ENCODE data around the gene KSR1.

GRCh38 chr17:27502526-27503324, 46.5 kb downstream of the KSR1 start:
- TF ChIP-seq ZNF217 (IDR thresholded peaks at IDR 0.05) (no peak), NFIC (IDR thresholded peaks at IDR 0.05; ENCODE audit: low read depth, low read length) (no peak), ESRRA (IDR thresholded peaks at IDR 0.05; ENCODE audit: low read length) (no peak), IKZF1 (conservative IDR thresholded peaks at IDR 0.05) (no peak), POLR2AphosphoS5 (IDR thresholded peaks at IDR 0.05; ENCODE audit: low read length) (no peak), RELA (IDR thresholded peaks at IDR 0.05; ENCODE audit: borderline replicate concordance, partially characterized antibody) (no peak), EZH2 (IDR thresholded peaks at IDR 0.05; ENCODE audit: borderline replicate concordance, control insufficient read depth, low read depth, low read length) (no peak), FOXK2 (IDR thresholded peaks at IDR 0.05) (no peak), BCLAF1 (IDR thresholded peaks at IDR 0.05) (no peak), YY1 (IDR thresholded peaks at IDR 0.05; ENCODE audit: low read depth, low read length) (no peak), ZNF384 (IDR thresholded peaks at IDR 0.05; ENCODE audit: borderline replicate concordance, low read depth, low read length) (no peak), SRF (IDR thresholded peaks at IDR 0.05; ENCODE audit: low read depth in 2 of 2, low read length in 2 of 2) (no peak)
- TF ChIP-seq, protein P1, sequence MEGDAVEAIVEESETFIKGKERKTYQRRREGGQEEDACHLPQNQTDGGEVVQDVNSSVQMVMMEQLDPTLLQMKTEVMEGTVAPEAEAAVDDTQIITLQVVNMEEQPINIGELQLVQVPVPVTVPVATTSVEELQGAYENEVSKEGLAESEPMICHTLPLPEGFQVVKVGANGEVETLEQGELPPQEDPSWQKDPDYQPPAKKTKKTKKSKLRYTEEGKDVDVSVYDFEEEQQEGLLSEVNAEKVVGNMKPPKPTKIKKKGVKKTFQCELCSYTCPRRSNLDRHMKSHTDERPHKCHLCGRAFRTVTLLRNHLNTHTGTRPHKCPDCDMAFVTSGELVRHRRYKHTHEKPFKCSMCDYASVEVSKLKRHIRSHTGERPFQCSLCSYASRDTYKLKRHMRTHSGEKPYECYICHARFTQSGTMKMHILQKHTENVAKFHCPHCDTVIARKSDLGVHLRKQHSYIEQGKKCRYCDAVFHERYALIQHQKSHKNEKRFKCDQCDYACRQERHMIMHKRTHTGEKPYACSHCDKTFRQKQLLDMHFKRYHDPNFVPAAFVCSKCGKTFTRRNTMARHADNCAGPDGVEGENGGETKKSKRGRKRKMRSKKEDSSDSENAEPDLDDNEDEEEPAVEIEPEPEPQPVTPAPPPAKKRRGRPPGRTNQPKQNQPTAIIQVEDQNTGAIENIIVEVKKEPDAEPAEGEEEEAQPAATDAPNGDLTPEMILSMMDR (IDR thresholded peaks at IDR 0.05 in 2 of 3, conservative IDR thresholded peaks at IDR 0.05 in 1 of 3; ENCODE audit: control insufficient read depth in 2 of 3, extremely low read depth in 1 of 3, insufficient read depth in 1 of 3, low read depth in 3 of 3, low read length in 3 of 3) = no peak
- TF ChIP-seq, protein P2, sequence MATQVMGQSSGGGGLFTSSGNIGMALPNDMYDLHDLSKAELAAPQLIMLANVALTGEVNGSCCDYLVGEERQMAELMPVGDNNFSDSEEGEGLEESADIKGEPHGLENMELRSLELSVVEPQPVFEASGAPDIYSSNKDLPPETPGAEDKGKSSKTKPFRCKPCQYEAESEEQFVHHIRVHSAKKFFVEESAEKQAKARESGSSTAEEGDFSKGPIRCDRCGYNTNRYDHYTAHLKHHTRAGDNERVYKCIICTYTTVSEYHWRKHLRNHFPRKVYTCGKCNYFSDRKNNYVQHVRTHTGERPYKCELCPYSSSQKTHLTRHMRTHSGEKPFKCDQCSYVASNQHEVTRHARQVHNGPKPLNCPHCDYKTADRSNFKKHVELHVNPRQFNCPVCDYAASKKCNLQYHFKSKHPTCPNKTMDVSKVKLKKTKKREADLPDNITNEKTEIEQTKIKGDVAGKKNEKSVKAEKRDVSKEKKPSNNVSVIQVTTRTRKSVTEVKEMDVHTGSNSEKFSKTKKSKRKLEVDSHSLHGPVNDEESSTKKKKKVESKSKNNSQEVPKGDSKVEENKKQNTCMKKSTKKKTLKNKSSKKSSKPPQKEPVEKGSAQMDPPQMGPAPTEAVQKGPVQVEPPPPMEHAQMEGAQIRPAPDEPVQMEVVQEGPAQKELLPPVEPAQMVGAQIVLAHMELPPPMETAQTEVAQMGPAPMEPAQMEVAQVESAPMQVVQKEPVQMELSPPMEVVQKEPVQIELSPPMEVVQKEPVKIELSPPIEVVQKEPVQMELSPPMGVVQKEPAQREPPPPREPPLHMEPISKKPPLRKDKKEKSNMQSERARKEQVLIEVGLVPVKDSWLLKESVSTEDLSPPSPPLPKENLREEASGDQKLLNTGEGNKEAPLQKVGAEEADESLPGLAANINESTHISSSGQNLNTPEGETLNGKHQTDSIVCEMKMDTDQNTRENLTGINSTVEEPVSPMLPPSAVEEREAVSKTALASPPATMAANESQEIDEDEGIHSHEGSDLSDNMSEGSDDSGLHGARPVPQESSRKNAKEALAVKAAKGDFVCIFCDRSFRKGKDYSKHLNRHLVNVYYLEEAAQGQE (IDR thresholded peaks at IDR 0.05; ENCODE audit: low read depth, low read length) = no peak

Data from GM12878 (cell line).